C4-2B (cell line): ENCODE results near the gene SLC24A3.

Experiments used
- H3K27ac ChIP-seq: fragments of 450-650 bp; 2 replicates; pipeline ENCODE4 v1.5.1; 2017
- ZFX ChIP-seq: fragments of 450-650 bp; IDR thresholded peaks from 2 replicates; pipeline ENCODE4 v1.6.1; 2017
- TF ChIP-seq, protein P1 (sequence below): fragments of 450-650 bp; conservative IDR thresholded peaks from 2 replicates; pipeline ENCODE4 v1.5.1; 2017; ENCODE audit warnings: mild to moderate bottlenecking

SLC24A3 gene

DNA sequence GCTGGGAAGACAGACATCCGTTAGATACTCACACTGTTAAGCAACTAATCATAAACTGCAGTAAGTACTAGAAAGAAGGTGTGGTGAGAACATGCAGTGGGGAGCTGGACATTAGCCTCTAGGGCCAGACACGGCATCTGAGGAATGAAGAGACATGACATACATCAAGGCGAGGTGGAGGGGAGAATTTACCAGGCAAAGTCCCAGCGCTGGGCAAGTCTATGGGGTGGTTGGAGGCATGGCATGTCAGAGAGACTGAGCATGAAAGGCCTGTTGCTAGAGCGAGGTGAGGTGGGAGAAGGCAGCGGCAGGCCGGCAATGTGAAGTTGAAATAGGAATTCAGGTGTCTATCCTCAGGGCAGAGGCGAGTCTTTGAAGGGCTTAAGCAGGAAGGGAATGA is 31.8 kb downstream of the SLC24A3 start:
- H3K27ac ChIP-seq = no peak overlapping the region
- no peak for TF ChIP-seq ZFX
- TF ChIP-seq, protein P1, sequence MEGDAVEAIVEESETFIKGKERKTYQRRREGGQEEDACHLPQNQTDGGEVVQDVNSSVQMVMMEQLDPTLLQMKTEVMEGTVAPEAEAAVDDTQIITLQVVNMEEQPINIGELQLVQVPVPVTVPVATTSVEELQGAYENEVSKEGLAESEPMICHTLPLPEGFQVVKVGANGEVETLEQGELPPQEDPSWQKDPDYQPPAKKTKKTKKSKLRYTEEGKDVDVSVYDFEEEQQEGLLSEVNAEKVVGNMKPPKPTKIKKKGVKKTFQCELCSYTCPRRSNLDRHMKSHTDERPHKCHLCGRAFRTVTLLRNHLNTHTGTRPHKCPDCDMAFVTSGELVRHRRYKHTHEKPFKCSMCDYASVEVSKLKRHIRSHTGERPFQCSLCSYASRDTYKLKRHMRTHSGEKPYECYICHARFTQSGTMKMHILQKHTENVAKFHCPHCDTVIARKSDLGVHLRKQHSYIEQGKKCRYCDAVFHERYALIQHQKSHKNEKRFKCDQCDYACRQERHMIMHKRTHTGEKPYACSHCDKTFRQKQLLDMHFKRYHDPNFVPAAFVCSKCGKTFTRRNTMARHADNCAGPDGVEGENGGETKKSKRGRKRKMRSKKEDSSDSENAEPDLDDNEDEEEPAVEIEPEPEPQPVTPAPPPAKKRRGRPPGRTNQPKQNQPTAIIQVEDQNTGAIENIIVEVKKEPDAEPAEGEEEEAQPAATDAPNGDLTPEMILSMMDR = no peak

DNA sequence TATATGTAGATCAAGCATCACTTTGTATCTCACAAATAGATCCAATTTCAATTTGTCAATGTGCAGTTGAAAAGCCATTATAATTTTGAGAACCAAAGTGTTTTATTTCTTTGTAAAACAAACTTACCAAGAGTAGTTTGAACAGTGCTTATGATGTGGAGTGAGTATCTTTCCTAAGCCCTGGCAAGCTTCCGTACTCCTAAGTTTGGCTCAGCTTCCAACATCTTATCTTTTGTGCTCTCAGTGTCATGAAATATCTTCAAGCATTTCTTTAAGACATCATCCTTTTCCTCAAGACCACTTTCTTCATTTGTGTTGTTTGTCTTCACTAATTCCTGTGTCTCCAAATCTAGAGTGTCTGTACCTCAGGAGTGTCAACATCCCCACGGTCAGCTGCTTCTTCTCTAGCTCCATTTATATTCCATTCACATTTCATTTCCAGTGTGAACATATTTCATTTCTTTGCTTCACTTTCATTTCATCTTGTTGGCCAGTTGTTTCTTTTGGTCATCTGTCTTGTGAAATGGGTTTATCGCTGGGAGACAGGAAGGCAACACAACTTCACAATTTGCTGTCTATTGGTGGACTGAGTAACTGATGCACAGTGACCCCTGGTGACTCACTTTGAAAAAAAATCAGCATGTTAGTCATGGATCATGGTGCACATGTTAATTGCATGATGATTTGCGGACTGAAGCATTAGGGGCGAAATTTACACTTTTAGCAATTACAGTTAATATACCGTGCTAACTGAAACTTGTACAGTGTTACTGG is 36.9 kb downstream of the SLC24A3 start:
- no peak for TF ChIP-seq ZFX
- TF ChIP-seq, protein P1 = no peak; the same call in 1 of the 2 replicates
- no peak overlapping the region for H3K27ac ChIP-seq

DNA sequence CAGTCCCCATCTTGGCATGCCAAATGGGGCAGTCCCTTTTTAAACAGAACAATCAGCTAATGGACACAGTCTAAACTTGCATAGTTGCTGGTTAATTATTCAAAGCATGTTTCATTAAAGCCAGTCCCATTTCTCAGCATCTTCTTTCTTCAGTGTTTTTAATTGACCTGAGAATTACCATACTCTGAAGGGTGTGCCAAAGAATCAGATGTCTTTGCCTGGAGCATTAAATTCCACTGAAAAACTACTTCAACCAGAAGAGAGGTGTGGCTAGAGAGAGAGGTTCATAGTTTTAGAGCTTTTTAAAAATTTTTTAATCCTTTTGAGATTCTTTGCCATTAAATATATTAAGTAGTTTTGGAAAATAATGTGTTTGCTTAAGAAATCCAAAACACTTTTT is 37.9 kb downstream of the SLC24A3 start:
- TF ChIP-seq, protein P1 = no peak
- no peak for TF ChIP-seq ZFX
- no peak overlapping the region for H3K27ac ChIP-seq

DNA sequence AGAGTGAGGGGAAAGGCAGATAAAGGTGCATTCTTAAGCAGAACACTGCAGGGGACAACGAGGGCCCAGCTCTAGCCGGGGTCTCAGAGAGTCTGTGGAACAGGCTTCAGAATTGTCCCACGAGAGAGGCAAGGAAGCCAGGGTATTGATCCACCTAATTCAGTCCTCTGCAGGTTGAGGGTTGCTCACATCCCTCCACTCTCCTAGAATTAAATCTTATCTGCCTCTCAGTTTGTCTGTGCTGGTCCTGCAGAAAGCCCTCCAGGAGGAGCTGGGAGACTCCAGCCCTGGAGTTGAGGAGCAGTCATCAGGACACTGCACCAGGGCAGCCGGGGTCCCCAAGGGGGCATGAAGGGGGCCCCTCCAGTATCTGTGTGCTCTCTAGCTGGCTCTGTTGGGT is 39.1 kb downstream of the SLC24A3 start:
- no peak overlapping the region for H3K27ac ChIP-seq
- TF ChIP-seq, protein P1 = no peak
- no peak for TF ChIP-seq ZFX

DNA sequence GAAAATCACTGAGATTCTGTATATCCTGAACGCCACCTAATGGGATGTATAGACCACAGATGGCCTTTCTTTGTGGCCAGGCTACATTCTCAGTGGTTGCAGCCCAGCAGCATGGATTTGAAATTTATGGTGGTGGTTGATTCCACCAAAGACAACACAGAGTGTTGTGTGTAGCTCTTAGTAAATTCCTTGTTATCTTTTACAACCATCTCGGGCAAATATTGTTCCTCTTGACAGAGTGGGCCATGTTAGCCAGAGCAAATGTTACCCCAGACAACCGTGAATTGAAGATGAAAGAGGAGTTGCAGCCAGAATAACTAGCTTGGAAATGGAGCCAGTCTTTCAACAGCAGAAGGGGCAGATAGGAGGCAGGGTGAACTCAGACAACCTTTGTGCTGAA is 39.5 kb downstream of the SLC24A3 start:
- H3K27ac ChIP-seq = no peak overlapping the region
- TF ChIP-seq ZFX = no peak
- TF ChIP-seq, protein P1 = no peak

DNA sequence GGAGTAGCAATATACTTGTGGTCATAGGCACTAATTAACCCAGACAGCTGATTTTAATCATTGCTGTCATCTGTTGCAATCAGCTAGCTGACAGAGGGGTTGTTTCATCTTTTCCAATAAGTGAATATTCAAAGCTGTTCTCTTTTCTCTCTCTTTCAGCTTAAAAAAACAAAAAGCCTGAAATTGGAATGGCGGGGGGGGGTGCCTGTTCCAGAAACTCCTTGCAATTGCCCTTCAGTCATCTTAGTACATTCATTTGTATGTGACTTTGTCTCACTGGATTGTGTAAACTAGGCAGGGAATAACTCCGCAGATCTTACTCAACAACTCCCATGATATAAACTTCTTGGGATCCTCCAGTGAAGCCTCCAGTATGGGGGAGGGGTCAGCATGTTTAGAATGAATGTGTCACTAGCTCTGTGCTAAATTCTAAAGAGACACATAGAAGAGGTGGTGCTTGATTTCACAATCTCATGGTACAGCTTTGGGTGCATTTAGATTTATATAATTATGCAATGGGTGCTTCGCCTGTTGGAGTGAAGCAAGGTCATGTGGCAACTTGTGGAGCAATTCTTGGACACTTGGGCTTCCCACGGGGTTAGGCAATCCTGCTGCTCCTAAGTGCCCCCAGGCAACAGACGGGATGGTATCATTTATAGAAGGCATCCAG is 40.1 kb downstream of the SLC24A3 start:
- TF ChIP-seq, protein P1 = no peak
- TF ChIP-seq ZFX = no peak
- no peak overlapping the region for H3K27ac ChIP-seq

DNA sequence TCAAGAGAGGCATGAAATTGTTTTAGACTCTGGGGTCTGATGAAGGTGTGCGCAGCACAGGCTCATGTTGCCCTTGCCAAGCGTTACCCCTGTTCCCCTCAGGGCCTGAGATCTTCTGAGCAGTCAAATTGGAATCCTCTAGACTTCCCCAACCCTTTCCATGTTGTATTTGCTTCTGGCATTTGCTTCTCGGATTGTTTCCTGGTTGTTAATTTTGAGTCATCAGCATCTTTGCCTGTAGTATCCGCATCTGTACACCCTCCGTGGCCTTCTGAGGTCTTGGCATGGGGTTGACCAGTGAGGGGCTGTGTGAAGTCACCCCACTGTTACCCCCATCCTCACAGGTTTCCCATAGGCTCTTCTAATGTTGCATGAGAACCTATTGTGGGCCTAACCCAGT is 40.9 kb downstream of the SLC24A3 start:
- H3K27ac ChIP-seq = no peak overlapping the region
- TF ChIP-seq, protein P1 = no peak
- no peak for TF ChIP-seq ZFX
